ENCODE data around the gene HNF4A. TPM values are rescaled to one million over a fixed set of nuclear protein-coding genes. Genes with fewer than 3 reads are reported as not detected.

HNF4A gene
- total and polyA plus RNA-seq, 2 of the 13 experiments (the other 11 are each of a cell fraction or from before 2014, with no cell fraction given), result 80.9 to 169 TPM

GRCh38 chr20:44326391-44327159, 28.9 kb upstream of the HNF4A start (continued):
- TF ChIP-seq FOXK2 (IDR thresholded peaks at IDR 0.05) (no peak), ATF5 (CRISPR knock-in tag; IDR thresholded peaks at IDR 0.05; ENCODE audit: low read depth) (no peak), RFX3 (CRISPR knock-in tag; IDR thresholded peaks at IDR 0.05) (no peak), U2AF2 (IDR thresholded peaks at IDR 0.05; ENCODE audit: low read depth, low read length) (no peak), JUNB (CRISPR knock-in tag; IDR thresholded peaks at IDR 0.05; ENCODE audit: borderline replicate concordance) (no peak), HOXA5 (CRISPR knock-in tag; IDR thresholded peaks at IDR 0.05) (no peak), ZNF225 (CRISPR knock-in tag; IDR thresholded peaks at IDR 0.05) (no peak), ZNF546 (CRISPR knock-in tag; conservative IDR thresholded peaks at IDR 0.05) (no peak), ATF7-NPFF (CRISPR knock-in tag; IDR thresholded peaks at IDR 0.05; ENCODE audit: low read depth) (no peak), MATR3 (CRISPR knock-in tag; IDR thresholded peaks at IDR 0.05) (no peak), NFE2L2 (IDR thresholded peaks at IDR 0.05; ENCODE audit: low read length) (no peak), MIXL1 (CRISPR knock-in tag; IDR thresholded peaks at IDR 0.05) (no peak), ZNF749 (CRISPR knock-in tag; IDR thresholded peaks at IDR 0.05; ENCODE audit: borderline replicate concordance) (no peak), DNMT1 (CRISPR knock-in tag; IDR thresholded peaks at IDR 0.05) (no peak), KAT7 (CRISPR knock-in tag; IDR thresholded peaks at IDR 0.05; ENCODE audit: borderline replicate concordance) (no peak), SP140L (CRISPR knock-in tag; IDR thresholded peaks at IDR 0.05; ENCODE audit: borderline replicate concordance) (no peak), NFKBIZ (CRISPR knock-in tag; IDR thresholded peaks at IDR 0.05) (no peak), MZF1 (CRISPR knock-in tag; IDR thresholded peaks at IDR 0.05; ENCODE audit: borderline replicate concordance) (no peak), ZNF766 (CRISPR knock-in tag; IDR thresholded peaks at IDR 0.05; ENCODE audit: borderline replicate concordance) (no peak), ZNF235 (CRISPR knock-in tag; IDR thresholded peaks at IDR 0.05; ENCODE audit: borderline replicate concordance) (no peak), ZNF468 (CRISPR knock-in tag; IDR thresholded peaks at IDR 0.05) (no peak), ZNF724P (CRISPR knock-in tag; IDR thresholded peaks at IDR 0.05; ENCODE audit: borderline replicate concordance) (no peak)
- TF ChIP-seq, protein P1, sequence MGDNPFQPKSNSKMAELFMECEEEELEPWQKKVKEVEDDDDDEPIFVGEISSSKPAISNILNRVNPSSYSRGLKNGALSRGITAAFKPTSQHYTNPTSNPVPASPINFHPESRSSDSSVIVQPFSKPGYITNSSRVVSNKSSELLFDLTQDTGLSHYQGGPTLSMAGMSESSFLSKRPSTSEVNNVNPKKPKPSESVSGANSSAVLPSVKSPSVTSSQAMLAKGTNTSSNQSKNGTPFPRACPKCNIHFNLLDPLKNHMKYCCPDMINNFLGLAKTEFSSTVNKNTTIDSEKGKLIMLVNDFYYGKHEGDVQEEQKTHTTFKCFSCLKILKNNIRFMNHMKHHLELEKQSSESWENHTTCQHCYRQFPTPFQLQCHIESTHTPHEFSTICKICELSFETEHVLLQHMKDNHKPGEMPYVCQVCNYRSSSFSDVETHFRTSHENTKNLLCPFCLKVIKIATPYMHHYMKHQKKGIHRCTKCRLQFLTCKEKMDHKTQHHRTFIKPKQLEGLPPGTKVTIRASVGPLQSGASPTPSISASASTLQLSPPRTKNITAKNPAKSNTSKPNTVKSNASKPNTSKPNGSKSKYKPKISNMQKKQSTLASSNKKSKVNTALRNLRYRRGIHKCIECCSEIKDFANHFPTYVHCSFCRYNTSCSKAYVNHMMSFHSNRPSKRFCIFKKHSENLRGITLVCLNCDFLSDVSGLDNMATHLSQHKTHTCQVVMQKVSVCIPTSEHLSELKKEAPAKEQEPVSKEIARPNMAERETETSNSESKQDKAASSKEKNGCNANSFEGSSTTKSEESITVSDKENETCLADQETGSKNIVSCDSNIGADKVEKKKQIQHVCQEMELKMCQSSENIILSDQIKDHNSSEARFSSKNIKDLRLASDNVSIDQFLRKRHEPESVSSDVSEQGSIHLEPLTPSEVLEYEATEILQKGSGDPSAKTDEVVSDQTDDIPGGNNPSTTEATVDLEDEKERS (CRISPR knock-in tag; IDR thresholded peaks at IDR 0.05), result 0 out of 2 replicates have a peak, but pooled peaks have one; percentile 17
